ENCODE measurements around the gene KRT86.

DNA sequence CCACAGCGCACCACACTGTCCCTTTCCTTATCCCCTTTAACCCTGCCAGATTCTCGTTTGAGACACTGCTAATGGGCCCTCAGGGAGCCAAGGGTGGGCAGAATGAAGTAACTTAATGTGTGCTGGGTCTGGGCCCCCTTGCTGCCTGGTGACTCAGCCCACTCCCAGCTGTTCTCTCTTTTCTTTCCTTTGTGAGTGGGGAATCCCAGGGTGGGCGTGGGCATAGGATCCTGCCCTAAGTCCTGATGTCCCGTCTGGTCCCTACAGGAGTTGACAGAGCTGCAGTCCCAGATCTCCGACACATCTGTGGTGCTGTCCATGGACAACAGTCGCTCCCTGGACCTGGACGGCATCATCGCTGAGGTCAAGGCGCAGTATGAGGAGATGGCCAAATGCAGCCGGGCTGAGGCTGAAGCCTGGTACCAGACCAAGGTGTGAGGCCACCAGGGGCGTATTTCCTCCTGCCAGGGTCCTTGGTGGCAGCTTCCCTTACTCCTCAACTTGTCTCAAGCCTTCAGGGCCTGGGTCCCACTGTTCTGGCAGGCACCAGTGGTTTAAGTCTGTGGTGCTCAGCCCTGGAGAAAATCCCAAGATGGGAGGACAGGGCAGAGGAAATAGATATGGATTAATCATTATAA is 33.1 kb upstream of the KRT86 start:
- TF ChIP-seq ZNF830 (CRISPR knock-in tag; IDR thresholded peaks at IDR 0.05) (no peak), RBFOX2 (IDR thresholded peaks at IDR 0.05; ENCODE audit: low read depth, low read length) (no peak), EGR1 (conservative IDR thresholded peaks at IDR 0.05) (no peak), SIN3A (IDR thresholded peaks at IDR 0.05; ENCODE audit: borderline replicate concordance in 2 of 2, control insufficient read depth in 1 of 2, low read depth in 2 of 2, low read length in 2 of 2) (no peak), EP300 (IDR thresholded peaks at IDR 0.05; ENCODE audit: low read length) (no peak), POLR2A (conservative IDR thresholded peaks at IDR 0.05) (no peak), CHD1 (IDR thresholded peaks at IDR 0.05; ENCODE audit: low read length) (no peak), TCF7 (IDR thresholded peaks at IDR 0.05; ENCODE audit: borderline replicate concordance) (no peak), DDX20 (tag; IDR thresholded peaks at IDR 0.05; ENCODE audit: low read depth) (no peak), NFYB (IDR thresholded peaks at IDR 0.05; ENCODE audit: extremely low read depth, insufficient read length) (no peak), CBX1 (IDR thresholded peaks at IDR 0.05; ENCODE audit: low read depth) (no peak), ZNF324 (CRISPR knock-in tag; IDR thresholded peaks at IDR 0.05) (no peak)
